Measurements from ENCODE around the gene ANTXR1.

Gene ANTXR1
- total RNA-seq, result 0 to 0.49 (median 0.07) reads per million in 18 experiments

- no peak for DNase-seq
These were observed at the start of gene ANTXR1 for GRCh38 chr2:69013142-69013839. ANTXR1 (plus strand) TSS chr2:69013179; CDS start chr2:69013500, 321 bp downstream.

GRCh38 chr2:68964282-68964681 lies 48.7 kb upstream of the ANTXR1 start:
- no peak for DNase-seq

- peak; percentile 39 to 55 for DNase-seq
These were observed 44.8 kb upstream of the ANTXR1 start for GRCh38 chr2:68968221-68968620.

- DNase-seq, result no peak
These were observed 43.1 kb upstream of the ANTXR1 start for GRCh38 chr2:68969736-68970490.

GRCh38 chr2:68970566-68971265 lies 42.3 kb upstream of the ANTXR1 start:
- DNase-seq, result no peak

GRCh38 chr2:68971591-68972231 lies 41.3 kb upstream of the ANTXR1 start:
- DNase-seq, result no peak

- DNase-seq, result no peak
These were observed 38.7 kb upstream of the ANTXR1 start, which contains the start of gene GKN1 for GRCh38 chr2:68974251-68974650. GKN1 (plus strand) TSS chr2:68974636; CDS start chr2:68974678, 42 bp downstream.

GRCh38 chr2:68974946-68975665 lies 37.9 kb upstream of the ANTXR1 start:
- DNase-seq, result no peak

- DNase-seq, result no peak
These were observed 37.1 kb upstream of the ANTXR1 start for GRCh38 chr2:68975844-68976243.

GRCh38 chr2:68977453-68977852 lies 35.5 kb upstream of the ANTXR1 start:
- no peak for DNase-seq

GRCh38 chr2:68978098-68978497 lies 34.9 kb upstream of the ANTXR1 start:
- no peak for DNase-seq

GRCh38 chr2:68980956-68981355 lies 32.0 kb upstream of the ANTXR1 start:
- no peak for DNase-seq

GRCh38 chr2:68987021-68987503 lies 25.9 kb upstream of the ANTXR1 start:
- no peak for DNase-seq

- DNase-seq, result no peak
These were observed 23.9 kb upstream of the ANTXR1 start for GRCh38 chr2:68989035-68989434.

GRCh38 chr2:68992341-68992740 lies 20.6 kb upstream of the ANTXR1 start:
- no peak for DNase-seq

- no peak for DNase-seq
These were observed 20.0 kb upstream of the ANTXR1 start for GRCh38 chr2:68992933-68993332.

GRCh38 chr2:68993660-68994059 lies 19.3 kb upstream of the ANTXR1 start:
- DNase-seq, result no peak

- DNase-seq, result peak; percentile 8 to 39
These were observed 18.1 kb upstream of the ANTXR1 start for GRCh38 chr2:68994864-68995263.

- no peak for DNase-seq
These were observed 17.1 kb upstream of the ANTXR1 start for GRCh38 chr2:68995916-68996315.

- DNase-seq, result no peak
These were observed 15.6 kb upstream of the ANTXR1 start for GRCh38 chr2:68997401-68997800.

GRCh38 chr2:69001879-69002278 lies 11.1 kb upstream of the ANTXR1 start:
- no peak for DNase-seq

- DNase-seq, result no peak
These were observed 9.2 kb upstream of the ANTXR1 start for GRCh38 chr2:69003731-69004130.
